Muscle layer of colon (tissue), 2 donors: Measurements from ENCODE around the gene CCNC.
"Not testable (repeated sequence)": the region's sequence is repeated elsewhere in the genome, so short reads cannot be mapped to it uniquely, and the experiment has no call there.

ENCODE experiments used
- H3K27ac ChIP-seq: one replicate; pipeline ENCODE4 v1.7.0; 2013; ENCODE audit warnings: low read depth, mild to moderate bottlenecking, low read length, moderate library complexity
- H3K27me3 ChIP-seq, 2 donors: one replicate each; pipeline ENCODE4 v1.7.0; 2013; ENCODE audit warnings: low read length in 2 of 2, mild to moderate bottlenecking in 2 of 2; ENCODE audit not compliant: insufficient read depth in 2 of 2, control insufficient read depth in 1 of 2
- H3K36me3 ChIP-seq: one replicate; pipeline ENCODE4 v1.7.0; 2013; ENCODE audit warnings: mild to moderate bottlenecking, low read length; ENCODE audit not compliant: insufficient read depth
- H3K4me1 ChIP-seq: one replicate; pipeline ENCODE4 v1.7.0; 2013; ENCODE audit warnings: mild to moderate bottlenecking, low read length; ENCODE audit not compliant: insufficient read depth
- H3K4me3 ChIP-seq, 2 donors: one replicate each; pipeline ENCODE4 v1.7.0; 2013; ENCODE audit warnings: low read length in 2 of 2, low read depth in 1 of 2, mild to moderate bottlenecking in 1 of 2, moderate library complexity in 1 of 2
- H3K9ac ChIP-seq: one replicate; pipeline ENCODE4 v1.7.0; 2013; ENCODE audit warnings: low read length
- H3K9me3 ChIP-seq: one replicate; pipeline ENCODE4 v1.7.0; 2013; ENCODE audit warnings: mild to moderate bottlenecking, low read length
- donor health status: abdominal sarcoma.
- donor health status: Adenocarcinoma of cecum.

CCNC gene

GRCh38 chr6:99608059-99608885 lies 39.8 kb upstream of the CCNC start:
- Histone ChIP-seq H3K4me1 (peaks cover 16% of the 10 kb centered on the region), H3K9ac (no peak overlapping the region), H3K27ac (no peak overlapping the region), H3K9me3 (no peaks in the 10 kb centered on the region), H3K4me3 (no peak overlapping the region), H3K36me3 (no peaks in the 10 kb centered on the region), H3K27me3 (peaks cover 79 to 96% of the 10 kb centered on the region in 2 donors)

- Histone ChIP-seq H3K9me3 (no peaks in the 10 kb centered on the region), H3K4me3 (no peak overlapping the region), H3K27me3 (peaks cover 80 to 96% of the 10 kb centered on the region in 2 donors), H3K4me1 (peaks cover 24% of the 10 kb centered on the region), H3K27ac (no peak overlapping the region), H3K36me3 (no peaks in the 10 kb centered on the region), H3K9ac (no peak overlapping the region)
Observed at GRCh38 chr6:99607416-99608036, 39.1 kb upstream of the CCNC start.

DNA sequence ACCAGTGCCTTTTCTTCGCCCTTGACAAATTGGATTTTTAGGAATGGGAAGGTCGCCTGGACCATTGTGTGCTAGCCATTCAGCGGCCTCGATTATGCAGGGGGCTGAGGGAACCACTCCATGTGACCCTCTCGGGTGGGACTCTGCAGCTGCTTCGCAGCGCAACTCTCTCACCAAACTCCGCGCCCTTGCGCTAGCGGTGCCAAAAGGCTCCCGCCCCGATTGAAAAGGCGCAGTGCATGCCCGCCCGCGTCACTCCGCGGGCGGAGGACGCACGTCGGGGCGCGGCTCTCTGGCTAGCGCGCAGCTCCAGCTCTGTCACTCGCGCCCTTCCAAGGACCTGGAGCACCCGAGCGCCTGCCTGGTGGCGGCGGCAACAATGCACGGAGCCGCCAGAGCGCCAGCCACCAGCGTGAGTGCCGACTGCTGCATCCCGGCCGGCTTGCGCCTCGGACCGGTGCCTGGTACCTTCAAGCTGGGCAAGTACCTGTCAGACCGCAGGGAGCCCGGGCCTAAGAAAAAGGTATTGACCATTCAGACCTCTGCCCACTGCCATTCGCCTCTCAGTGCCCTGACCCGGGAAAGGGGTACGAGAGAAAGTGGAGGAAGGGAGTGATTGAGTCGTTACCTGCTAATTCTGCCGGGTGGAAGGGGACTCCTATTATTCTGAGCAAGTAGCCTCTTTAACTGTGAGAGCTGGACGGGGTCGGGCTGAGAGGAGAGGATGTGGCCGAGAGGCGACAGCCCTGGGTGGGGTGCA lies 38.4 kb upstream of the CCNC start, which contains the start of gene PRDM13:
PRDM13 (plus strand) TSS at position 178 of the 760 bp plus-strand sequence; CDS start at position 380, 202 bp downstream.
- Histone ChIP-seq H3K9me3 (no peaks in the 10 kb centered on the region), H3K36me3 (no peaks in the 10 kb centered on the region), H3K27me3 (peaks cover 82 to 98% of the 10 kb centered on the region in 2 donors), H3K9ac (no peak within 1 kb of the TSS), H3K4me1 (peaks cover 25% of the 10 kb centered on the region), H3K4me3 (no peak within 1 kb of the TSS), H3K27ac (no peak within 1 kb of the TSS)

GRCh38 chr6:99605911-99606655 lies 37.6 kb upstream of the CCNC start:
- Histone ChIP-seq H3K9ac (no peak overlapping the region), H3K4me3 (no peak overlapping the region), H3K27ac (no peak overlapping the region), H3K4me1 (peaks cover 25% of the 10 kb centered on the region), H3K36me3 (no peaks in the 10 kb centered on the region), H3K27me3 (peaks cover 89 to 95% of the 10 kb centered on the region in 2 donors), H3K9me3 (no peaks in the 10 kb centered on the region)

DNA sequence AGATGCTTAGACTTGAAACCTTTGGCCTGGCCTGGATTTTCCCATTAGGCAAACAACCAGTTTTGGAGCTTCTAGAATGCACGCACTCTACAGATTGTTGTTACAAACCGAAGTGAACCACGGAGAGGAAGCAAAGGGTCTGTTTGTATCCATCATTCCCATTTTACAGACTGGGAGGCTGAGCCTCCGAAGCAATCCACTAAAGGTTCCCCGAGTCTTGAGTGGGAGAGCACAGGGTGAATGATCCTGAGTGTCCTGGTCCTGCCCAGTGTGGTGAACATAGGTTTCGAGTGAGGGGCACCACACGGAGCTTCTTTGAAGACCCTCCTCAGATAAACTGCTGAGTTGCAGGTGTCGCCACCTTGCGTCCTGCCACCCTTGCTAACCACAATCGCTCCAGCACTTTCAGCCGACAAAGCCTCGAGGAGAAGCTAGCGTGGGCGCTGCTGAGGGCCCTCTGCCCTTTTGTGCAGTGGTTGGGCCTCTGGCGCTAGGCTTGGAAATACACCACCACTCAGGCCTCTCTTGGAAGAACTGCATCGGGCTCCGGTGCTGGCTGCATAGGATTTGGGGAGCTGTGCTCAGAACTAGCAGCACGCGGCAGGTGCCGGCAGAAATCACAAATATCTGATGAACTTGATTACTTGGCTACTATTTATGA lies 36.7 kb upstream of the CCNC start:
- Histone ChIP-seq H3K4me1 (peaks cover 25% of the 10 kb centered on the region), H3K36me3 (no peaks in the 10 kb centered on the region), H3K9me3 (no peaks in the 10 kb centered on the region), H3K9ac (no peak overlapping the region), H3K4me3 (no peak overlapping the region), H3K27me3 (peaks cover 87 to 93% of the 10 kb centered on the region in 2 donors), H3K27ac (no peak overlapping the region)

GRCh38 chr6:99604166-99605073 lies 36.0 kb upstream of the CCNC start:
- H3K4me1 ChIP-seq, result peaks cover 25% of the 10 kb centered on the region
- peak overlapping the region in 1 of 2 donors; percentile 32 for H3K4me3 ChIP-seq
- H3K9ac ChIP-seq, result no peak overlapping the region
- H3K36me3 ChIP-seq, result no peaks in the 10 kb centered on the region
- H3K27me3 ChIP-seq, result peaks cover 80 to 88% of the 10 kb centered on the region in 2 donors
- no peak overlapping the region for H3K27ac ChIP-seq
- H3K9me3 ChIP-seq, result no peaks in the 10 kb centered on the region

DNA sequence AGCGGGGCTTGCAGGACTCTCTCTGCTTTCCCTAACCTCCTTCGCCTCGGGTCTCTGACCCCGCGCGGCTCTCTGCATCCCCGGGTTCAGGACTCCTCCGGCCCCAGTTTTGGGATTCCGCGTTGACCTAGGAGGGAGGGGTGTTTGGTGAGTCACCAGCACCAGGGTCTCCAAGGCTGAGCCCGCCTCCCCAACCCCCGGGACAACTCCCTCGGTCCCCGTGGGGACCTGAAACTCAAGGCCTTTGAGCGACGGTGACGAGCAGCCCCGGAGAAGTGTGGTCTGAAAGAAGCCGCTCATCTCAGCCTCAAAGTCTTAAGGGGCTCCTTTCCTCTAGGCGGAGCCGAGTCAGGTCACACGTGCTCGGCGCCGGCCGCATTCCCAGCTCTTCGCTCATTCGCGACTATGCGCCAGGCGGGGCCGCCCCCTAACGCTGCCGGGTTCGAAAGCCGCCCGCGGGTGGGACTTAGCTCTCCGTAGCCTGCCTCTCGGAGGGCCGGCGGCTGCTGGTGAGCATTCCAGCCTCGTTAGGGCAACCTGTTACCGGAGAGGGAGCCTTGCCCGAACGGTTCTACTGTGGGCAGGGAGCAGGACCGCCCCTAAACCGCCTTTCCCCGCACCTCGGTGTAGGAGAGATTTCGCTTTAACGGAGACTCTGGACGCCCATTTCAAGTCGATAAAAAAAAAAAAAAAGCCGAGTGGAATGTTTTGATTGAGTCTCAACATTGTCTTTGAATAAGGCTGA lies 35.1 kb upstream of the CCNC start:
- peaks cover 25% of the 10 kb centered on the region for H3K4me1 ChIP-seq
- H3K36me3 ChIP-seq, result no peaks in the 10 kb centered on the region

DNA sequence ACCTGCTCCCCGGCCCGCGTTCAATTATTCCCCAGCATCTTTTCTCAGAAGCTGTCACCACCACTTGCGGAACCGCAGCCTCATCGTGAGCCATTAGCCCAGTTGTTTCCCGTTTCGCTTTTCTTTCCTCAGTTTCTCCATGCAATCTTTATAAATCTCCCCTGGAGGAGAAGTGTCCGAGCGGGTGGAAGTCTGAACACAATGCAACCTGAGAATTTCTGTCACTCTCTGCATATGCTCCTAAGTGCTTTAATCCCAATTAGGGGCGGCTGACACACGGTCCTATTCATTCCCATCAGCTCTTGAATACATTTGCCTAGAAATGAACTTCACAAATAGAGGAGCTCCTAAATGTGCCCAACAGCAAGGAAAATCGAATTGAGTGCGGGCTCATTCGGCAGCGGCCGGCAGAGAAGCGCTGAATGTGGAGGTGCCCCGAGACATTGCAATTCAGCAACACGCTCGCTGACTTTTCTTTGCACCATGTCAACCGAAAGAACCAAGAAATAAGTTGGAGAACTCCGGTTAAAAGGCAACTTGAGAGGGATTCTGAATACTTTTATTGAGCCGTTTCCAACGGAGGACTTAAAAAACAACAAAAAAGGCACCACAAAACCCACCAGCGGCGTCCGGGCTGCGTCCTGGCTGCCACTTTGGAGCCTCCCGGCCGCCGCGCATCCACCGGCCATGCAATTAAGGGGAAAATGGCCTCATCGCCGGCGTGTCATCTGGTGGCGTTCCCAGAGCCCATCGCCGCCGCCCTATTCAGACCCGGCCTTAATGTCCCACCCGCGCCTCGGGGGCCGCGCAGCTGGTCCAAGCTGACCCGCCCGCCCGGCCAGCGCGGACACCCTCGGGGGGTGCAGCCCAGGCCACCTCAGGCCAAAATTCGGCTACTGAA lies 34.3 kb upstream of the CCNC start:
- Histone ChIP-seq H3K4me1 (peaks cover 25% of the 10 kb centered on the region), H3K4me3 (no peak overlapping the region), H3K27me3 (peaks cover 71 to 87% of the 10 kb centered on the region in 2 donors), H3K27ac (no peak overlapping the region), H3K36me3 (no peaks in the 10 kb centered on the region), H3K9me3 (no peaks in the 10 kb centered on the region), H3K9ac (no peak overlapping the region)

More for the DNA sequence above, 35.1 kb upstream of the CCNC start:
- Histone ChIP-seq H3K27me3 (peaks cover 71 to 88% of the 10 kb centered on the region in 2 donors), H3K9ac (no peak overlapping the region), H3K27ac (no peak overlapping the region), H3K9me3 (no peaks in the 10 kb centered on the region), H3K4me3 (peak overlapping the region; percentile 14 to 32)

DNA sequence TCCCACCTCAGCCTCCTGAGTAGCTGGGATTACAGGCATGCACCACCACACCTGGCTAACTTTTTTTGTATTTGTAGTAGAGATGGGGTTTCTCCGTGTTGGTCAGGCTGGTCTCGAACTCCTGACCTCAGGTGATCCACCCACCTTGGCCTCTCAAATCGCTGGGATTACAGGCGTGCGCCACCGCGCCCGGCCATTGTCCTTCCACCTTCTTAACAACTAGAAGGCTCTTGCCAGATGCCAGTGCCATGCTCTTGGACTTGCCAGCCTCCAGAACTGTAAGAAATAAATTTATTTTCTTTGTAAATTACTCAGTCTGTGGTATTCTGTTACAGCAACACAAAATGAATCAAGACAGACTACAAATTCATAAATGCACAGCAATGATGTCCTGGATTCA lies 26.2 kb upstream of the CCNC start:
- not testable (repeated sequence) for H3K36me3 ChIP-seq, H3K4me3 ChIP-seq, H3K9ac ChIP-seq, H3K4me1 ChIP-seq, H3K9me3 ChIP-seq, H3K27ac ChIP-seq
- H3K27me3 ChIP-seq, result peaks cover 56 to 66% of the 10 kb centered on the region in 2 donors
